Psoas muscle (tissue), 8 donors: ENCODE measurements around the gene TENM4. TPM values are rescaled to one million over a fixed set of nuclear protein-coding genes. Genes with fewer than 3 reads are reported as not detected.

Experiments
- ATAC-seq, 4 donors: fragments of 200-7000 bp; cut with Tn5 transposase; one replicate each; pipeline ENCODE4 v1.9.1; 2020; ENCODE audit warnings: moderate library complexity in 3 of 4, mild to moderate bottlenecking in 2 of 4
- DNase-seq, 2 donors: peaks; one replicate each; pipeline ENCODE4 v3.0.0-alpha.2; 2020
- H3K27ac ChIP-seq: fragments of 200-600 bp; one replicate; pipeline ENCODE4 v1.8.0; 2022
- H3K27me3 ChIP-seq, 3 donors: fragments of 200-600 bp in 1 of 3; one replicate each; pipeline versions ENCODE4 v1.6.1 to v1.8.0; 2013 to 2022; ENCODE audit warnings: low read length in 2 of 3, mild to moderate bottlenecking in 2 of 3, moderate library complexity in 1 of 3; ENCODE audit not compliant: insufficient read depth in 3 of 3
- H3K36me3 ChIP-seq, 2 donors: fragments of 200-600 bp in 1 of 2; one replicate each; pipeline versions ENCODE4 v1.6.1 to v1.8.0; 2013 to 2022; ENCODE audit warnings: low read depth in 1 of 2, mild to moderate bottlenecking in 1 of 2, moderate library complexity in 1 of 2; ENCODE audit not compliant: insufficient read depth in 1 of 2
- H3K4me1 ChIP-seq: fragments of 200-600 bp; one replicate; pipeline ENCODE4 v1.8.0; 2022
- H3K4me3 ChIP-seq: fragments of 200-600 bp; one replicate; pipeline ENCODE4 v1.8.0; 2022; ENCODE audit warnings: mild to moderate bottlenecking
- H3K9me3 ChIP-seq: fragments of 200-600 bp; one replicate; pipeline ENCODE4 v1.8.0; 2022
- CTCF ChIP-seq: fragments of 200-600 bp; IDR thresholded peaks from one replicate; pipeline ENCODE4 v1.8.0; 2022; ENCODE audit warnings: antibody characterized with exemption
- WGBS, 3 donors: extraction: QIAGEN DNeasy Blood & Tissue Kit; methylation state at CpG; one replicate each; pipeline versions ENCODE4 v1.1.6 to v1.1.7; 2013; 5-methylcytosine and 5-hydroxymethylcytosine counted together
- intact Hi-C, 2 donors: fragments of 100-400 bp; cut with DNase I; formaldehyde crosslinking; loops; one replicate each; pipeline versions ENCODE4 v1.11.0 to v1.14.2; 2022
- polyA plus RNA-seq, 3 donors: library from polyadenylated mRNA; stranded (reverse); fragments of 200-250 nt; gene quantifications; one replicate each; pipeline ENCODE4 v1.2.3, GENCODE V29; 2013
- total RNA-seq, 4 donors: library from RNA; stranded (reverse); fragmentation: NEBNext Ultra II Directional in 2 of 4; extraction: Animal tissue kit (Norgen Biotek cat#: 25700) in 2 of 4; gene quantifications; one replicate each; pipeline versions ENCODE4 v1.2.1 to v1.2.4, GENCODE V29; 2021 to 2023
- donor health status: healthy with polysubstance abuse.
- donor health status: DM: no; HTN: no; CAD: no; lungs with moderate emphysema.
- donor health status: Bipolar disorder and iron deficiency.
- donor health status: healthy.
- donor health status: DM: yes; HTN: yes; CAD: no.
- donor health status: DM: no; HTN: no; CAD: no.
- donor health status: DM: no; HTN: no; CAD: no.
- donor health status: DM: yes; HTN: yes; CAD: no.

Gene TENM4
- total and polyA plus RNA-seq, 7 donors = 0.05 to 1.7 (median 0.48) TPM

- H3K4me1 ChIP-seq = peaks cover under 1% of the 10 kb centered on the region
- no peak for DNase-seq
- 92 to 98% (median 95%) methylated on average over 3 of the region's 3 CpGs for WGBS, 3 donors
- no peak overlapping the region for H3K27ac ChIP-seq
- H3K9me3 ChIP-seq = no peaks in the 10 kb centered on the region
- intact Hi-C loops = no loop called here
- no peak for ATAC-seq
- H3K4me3 ChIP-seq = no peak overlapping the region
- no peaks in the 10 kb centered on the region for H3K36me3 ChIP-seq
- H3K27me3 ChIP-seq = no peaks in the 10 kb centered on the region
- TF ChIP-seq CTCF = no peak
These were observed 486.1 kb downstream of the TENM4 start for GRCh38 chr11:78954696-78955095.

GRCh38 chr11:78954261-78954660 lies 486.6 kb downstream of the TENM4 start:
- intact Hi-C loops = no loop called here
- Histone ChIP-seq H3K4me3 (no peak overlapping the region), H3K36me3 (no peaks in the 10 kb centered on the region), H3K9me3 (no peaks in the 10 kb centered on the region), H3K4me1 (peaks cover 5% of the 10 kb centered on the region), H3K27ac (no peak overlapping the region), H3K27me3 (no peaks in the 10 kb centered on the region)
- WGBS, 3 donors = 57 to 79% (median 71%) methylated on average over 2 of the region's 2 CpGs
- DNase-seq (no peak), ATAC-seq (no peak)
- no peak for TF ChIP-seq CTCF

GRCh38 chr11:78952890-78953289 lies 487.9 kb downstream of the TENM4 start:
- intact Hi-C loops = no loop called here
- no peak for TF ChIP-seq CTCF
- H3K36me3 ChIP-seq = no peaks in the 10 kb centered on the region
- no peak for ATAC-seq
- no peaks in the 10 kb centered on the region for H3K9me3 ChIP-seq
- no peak for DNase-seq
- H3K4me3 ChIP-seq = no peak overlapping the region
- peaks cover 12% of the 10 kb centered on the region for H3K4me1 ChIP-seq
- H3K27ac ChIP-seq = no peak overlapping the region
- H3K27me3 ChIP-seq = no peaks in the 10 kb centered on the region
- 43 to 48% (median 44%) methylated on average over 4 of the region's 4 CpGs for WGBS, 3 donors

GRCh38 chr11:78952175-78952574 lies 488.7 kb downstream of the TENM4 start:
- no peaks in the 10 kb centered on the region for H3K36me3 ChIP-seq
- ATAC-seq (no peak), DNase-seq (no peak)
- H3K4me1 ChIP-seq = peaks cover 19% of the 10 kb centered on the region
- no peaks in the 10 kb centered on the region for H3K27me3 ChIP-seq
- no peak overlapping the region for H3K27ac ChIP-seq
- H3K9me3 ChIP-seq = no peaks in the 10 kb centered on the region
- TF ChIP-seq CTCF = no peak
- 78 to 89% (median 80%) methylated on average over 7 of the region's 7 CpGs for WGBS, 3 donors
- H3K4me3 ChIP-seq = no peak overlapping the region
- intact Hi-C loops = no loop called here

- intact Hi-C loops = no loop called here
- ATAC-seq = no peak
- 66 to 91% (median 83%) methylated on average over 6 of the region's 6 CpGs for WGBS, 3 donors
- TF ChIP-seq CTCF = no peak
- H3K27me3 ChIP-seq = no peaks in the 10 kb centered on the region
- DNase-seq = no peak
- peaks cover 20% of the 10 kb centered on the region for H3K4me1 ChIP-seq
- no peak overlapping the region for H3K4me3 ChIP-seq
- no peaks in the 10 kb centered on the region for H3K36me3 ChIP-seq
- H3K9me3 ChIP-seq = peaks cover 6% of the 10 kb centered on the region
- no peak overlapping the region for H3K27ac ChIP-seq
These were observed 490.7 kb downstream of the TENM4 start for GRCh38 chr11:78949976-78950690.
